Activated naive CD8-positive, alpha-beta T cell treated with anti-CD3 and anti-CD28 coated beads, Interleukin-2, amount 50 U/mL, for 16 hours (primary cell): Measurements from ENCODE around the gene MYBBP1A.

Experiments used
- DNase-seq: peaks from one replicate; pipeline ENCODE4 v3.0.0-alpha.2; 2020; ENCODE audit warnings: low read depth, low spot score

The MYBBP1A gene

DNA sequence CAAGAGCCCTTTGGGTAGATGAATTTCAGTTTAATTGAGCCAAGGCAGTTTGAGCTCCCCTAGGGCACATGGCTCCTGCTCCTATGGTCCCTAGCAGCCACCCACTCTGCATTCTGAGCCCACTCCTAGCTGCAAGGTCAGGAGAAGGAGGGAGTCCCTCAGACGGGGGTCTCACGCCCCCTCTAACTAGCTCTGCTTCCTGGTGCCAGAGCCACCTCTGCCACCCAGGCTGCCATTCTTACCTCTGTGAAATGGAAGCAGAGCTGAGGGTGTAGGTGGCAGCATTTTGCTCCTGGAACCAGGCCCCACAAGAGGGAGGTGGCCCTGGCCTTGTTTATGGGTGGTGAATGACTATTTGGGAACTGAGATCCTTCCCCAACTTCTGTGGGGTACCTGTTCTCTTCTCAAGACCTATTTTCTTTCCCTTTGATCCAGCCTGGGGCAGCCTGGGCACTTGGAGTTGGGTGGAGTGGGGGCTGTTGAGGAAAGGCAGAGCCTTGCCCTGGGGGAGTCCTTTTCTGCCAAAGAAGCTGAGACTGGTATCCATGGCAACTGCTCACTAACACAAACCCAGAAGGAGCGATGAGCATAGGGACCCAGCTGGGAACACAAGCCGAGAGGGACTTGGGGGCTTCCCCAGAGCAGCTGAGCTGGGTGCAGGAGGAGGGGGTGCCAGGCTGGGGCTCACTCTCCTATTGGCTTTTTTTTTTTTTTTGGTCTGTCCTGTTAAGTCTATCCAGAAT, 51.7 kb downstream of the MYBBP1A start:
- no peak for DNase-seq

DNA sequence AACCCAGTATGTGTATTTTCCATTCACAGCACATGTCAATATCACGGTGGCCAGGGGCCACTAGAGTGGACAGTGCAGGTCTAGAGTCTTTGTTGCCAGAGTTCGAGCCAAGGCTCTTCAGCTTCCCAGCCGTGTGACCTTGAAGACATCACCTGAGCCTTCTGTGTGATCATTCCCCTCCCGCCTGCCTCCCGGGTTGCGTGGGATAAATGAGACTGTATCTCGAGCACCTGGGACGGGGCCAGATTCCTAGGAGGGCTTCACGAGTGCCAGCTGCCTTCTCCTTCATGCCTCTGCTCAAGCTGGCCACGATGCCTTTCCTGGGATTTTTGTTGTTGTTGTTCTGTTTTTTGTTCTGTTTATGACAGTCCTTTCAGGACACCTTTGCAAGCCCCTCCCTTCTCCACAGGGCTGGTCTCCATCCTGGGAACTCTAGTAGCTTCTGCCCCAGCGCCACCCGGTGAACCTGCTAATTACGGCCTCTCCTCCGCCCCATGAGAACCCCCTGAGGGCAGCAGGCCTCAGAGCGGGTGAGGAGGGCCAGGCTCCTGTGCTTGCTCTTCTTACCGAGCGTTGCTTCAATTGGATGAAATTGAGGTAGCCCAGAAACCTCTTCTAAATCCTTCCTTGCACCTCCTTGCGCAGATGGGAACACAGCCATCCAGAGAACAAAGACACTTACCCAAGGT, 52.6 kb downstream of the MYBBP1A start:
- DNase-seq = no peak

DNA sequence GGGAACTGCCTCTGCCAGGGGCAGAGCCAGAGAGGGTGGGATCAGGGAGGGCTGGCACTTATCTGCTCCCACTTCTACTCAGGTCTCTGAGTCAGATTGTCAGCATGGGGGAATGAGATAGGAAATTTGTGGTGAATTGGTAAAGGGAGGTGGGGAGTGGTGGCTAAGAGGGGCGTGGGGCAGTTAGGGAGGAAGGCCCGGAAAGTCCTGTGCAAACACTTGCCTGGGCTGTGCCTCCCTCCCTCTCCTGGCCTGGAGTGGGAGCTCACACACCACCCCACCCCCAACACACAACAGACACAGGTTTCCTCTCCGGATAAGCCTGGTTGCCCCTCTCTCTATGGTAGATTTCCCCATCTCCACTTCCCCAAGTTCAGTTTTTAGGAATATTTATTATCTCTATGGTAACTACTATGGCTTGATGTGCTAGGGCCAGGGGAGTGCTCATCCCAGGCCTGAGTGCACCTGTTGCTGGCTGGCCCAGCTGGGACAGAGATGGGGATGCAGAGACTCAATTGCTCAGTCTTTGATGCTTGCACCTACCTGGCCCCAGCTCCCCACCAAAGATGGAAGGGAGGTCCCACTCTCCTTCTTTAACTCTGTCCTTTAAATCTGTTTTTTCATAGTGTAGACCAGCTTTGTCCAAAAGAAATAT, 53.8 kb downstream of the MYBBP1A start:
- DNase-seq = no peak

DNA sequence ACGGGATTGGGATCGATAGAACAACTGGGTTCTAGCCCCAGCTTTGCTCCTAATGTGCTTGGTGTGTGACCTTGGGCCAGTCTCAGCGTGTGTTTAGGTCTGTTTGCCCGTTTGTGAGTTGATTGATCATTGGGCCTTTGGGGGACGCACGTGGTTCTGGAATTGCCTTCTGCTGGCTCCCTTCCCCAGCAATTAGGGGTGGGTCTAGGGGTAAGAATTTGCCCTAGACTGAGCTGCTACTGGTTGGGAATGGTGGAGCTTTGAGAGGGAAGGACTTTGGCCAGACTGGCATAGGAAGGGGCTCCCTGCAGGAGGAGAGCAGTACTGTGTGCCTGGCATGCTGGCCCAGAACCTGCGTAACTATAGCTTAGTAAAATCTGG, 55.0 kb downstream of the MYBBP1A start:
- no peak for DNase-seq

DNA sequence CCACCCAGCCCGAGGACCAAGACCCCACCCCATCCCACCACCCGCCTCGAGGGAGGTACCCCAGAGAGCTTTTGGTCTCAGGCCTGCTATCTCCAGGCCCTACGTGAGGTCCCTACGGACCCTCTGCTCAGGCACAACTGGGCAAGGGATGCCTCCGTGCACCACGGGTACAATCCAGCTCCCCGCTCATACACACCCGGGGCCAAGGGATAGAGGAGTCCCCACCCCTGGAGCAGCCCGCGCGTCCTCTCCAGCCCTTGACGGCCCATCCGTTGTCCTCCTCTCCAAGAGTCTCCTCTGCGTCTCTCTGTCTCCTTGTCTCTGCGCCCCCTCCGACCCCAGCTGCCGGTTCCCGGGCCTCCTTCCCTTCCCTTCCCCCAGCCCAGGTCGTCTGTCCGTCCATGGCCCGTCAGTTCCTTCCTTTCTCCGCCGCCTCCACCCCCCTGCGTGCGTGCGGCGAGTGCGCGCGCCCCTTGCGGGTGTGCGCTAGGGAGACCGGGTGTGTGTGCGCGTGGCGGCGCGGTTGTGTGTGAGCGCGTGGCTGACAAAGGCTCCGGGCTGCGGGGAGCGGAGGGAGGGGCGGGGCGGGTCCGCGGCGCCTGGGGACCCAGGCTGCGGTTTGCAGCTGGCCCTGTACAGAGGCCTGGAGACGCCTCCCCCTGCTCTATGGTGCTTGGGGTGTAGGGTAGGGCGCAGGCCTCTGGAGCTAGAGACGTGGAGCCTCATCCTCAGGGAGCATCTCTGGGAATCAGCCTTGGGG, 55.6 kb downstream of the MYBBP1A start:
- no peak for DNase-seq

DNA sequence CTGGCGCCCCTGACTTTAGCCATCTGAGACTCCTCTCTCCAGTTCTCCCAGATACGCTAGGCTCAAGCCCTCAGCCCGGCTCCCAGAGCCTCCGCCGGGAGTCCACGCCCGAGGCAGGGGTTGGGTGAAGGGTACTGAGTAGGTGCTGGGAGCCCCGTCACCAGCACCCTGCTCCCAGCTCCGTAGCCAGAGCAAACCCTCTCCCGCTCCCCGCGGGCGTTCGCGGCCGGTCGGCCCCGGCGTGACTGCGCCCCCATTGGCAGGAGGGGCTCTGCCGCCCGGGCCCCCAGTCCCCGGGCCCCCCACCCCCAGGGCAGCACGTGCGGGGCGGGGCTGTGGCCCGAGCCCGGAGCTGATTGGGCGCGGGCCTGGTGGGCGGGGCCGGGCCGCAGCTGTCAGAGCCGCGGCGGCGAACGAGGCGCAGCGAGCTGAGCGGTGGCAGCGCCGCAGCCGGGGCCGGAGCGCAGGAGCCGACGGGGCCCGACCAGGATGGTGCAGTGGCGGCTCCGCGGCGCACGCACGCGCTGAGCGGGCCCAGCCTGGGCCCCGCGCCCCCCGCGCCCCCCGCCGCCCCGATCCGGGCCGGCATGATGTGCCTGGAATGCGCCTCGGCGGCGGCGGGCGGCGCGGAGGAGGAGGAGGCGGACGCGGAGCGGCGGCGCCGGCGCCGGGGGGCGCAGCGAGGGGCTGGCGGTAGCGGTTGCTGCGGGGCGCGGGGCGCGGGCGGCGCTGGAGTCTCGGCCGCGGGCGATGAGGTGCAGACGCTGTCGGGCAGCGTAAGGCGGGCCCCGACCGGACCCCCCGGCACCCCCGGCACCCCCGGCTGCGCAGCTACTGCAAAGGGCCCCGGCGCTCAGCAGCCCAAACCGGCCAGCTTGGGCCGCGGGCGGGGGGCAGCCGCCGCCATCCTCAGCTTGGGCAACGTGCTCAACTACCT, 56.5 kb downstream of the MYBBP1A start, which contains the start of gene SPNS2:
SPNS2 (plus strand) TSS at position 421 of the 937 bp plus-strand sequence; CDS start at position 588, 167 bp downstream.
- DNase-seq = peak; percentile 17

DNA sequence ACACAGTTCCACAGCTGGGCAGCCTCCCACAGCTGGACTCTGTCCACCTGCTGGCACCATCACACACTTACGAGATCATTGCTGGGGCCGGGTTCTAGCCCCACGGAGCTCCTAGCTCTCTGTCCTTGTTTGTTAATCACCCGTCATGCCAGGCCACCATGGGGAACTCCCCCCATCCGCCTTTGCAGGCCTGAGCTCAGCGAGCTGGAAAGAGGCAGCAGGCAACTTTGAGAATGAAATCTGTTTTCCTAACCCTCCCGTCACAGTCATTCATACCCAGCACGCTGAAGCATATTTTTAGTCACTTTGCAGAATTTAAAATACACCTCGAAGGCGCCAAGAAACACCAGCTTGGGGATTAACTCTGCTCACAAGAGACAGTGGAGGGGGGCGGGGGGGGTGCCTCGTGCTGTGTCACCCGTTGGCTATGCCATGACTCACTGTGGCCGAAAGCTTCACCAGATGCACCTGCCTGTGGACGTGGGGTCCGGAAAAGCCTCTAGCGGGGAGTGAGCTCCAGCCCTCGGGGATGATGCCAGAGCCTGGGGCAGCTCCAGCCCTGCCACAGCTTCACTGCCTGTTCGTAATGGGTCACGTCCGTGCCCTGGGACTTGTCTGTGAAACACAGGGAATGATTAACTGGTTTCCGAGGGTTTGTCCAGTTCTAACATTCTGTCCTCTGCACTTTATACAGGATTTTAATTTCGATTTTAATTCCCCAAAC, 57.9 kb downstream of the MYBBP1A start:
- DNase-seq = no peak

DNA sequence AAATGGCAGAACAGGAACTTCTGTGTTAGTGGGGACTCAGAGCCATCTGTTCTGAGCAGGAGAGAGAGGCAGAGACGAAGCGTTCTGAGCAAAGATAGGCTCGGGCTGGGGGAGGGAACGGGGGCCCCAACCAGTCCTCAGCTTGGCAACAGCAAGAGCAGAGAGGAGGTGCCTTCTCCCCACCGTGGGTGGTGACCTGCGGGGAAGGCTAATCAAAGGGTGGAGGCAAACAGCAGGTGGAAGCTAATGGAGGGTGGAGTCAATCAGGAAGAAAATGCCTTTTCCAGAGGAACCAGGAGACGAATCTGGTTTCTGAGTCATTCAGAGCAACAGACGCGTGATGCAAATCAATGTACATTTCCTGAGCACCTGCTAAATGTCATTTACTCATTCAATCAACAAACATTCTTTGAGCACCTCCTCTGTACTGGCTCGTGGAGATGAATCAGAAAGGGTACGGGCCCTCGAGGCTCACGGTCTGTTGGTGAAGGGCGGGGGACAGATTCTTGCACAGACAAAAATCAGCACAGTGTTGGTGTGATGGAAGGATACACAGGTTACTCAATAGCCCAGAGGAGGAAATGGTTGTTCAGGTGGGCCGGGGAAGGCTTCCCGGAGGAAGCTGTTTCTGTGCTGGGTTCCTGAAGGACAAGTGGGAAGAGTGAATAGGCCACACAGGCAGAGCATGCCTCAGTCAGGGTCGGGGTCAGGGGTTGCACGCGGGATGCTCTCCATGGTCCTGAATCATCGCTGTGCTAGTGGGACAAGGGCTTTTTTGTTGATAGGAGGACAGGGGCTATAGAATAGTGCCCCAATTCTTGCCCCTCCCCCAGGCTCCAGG, 62.2 kb downstream of the MYBBP1A start:
- DNase-seq = no peak

DNA sequence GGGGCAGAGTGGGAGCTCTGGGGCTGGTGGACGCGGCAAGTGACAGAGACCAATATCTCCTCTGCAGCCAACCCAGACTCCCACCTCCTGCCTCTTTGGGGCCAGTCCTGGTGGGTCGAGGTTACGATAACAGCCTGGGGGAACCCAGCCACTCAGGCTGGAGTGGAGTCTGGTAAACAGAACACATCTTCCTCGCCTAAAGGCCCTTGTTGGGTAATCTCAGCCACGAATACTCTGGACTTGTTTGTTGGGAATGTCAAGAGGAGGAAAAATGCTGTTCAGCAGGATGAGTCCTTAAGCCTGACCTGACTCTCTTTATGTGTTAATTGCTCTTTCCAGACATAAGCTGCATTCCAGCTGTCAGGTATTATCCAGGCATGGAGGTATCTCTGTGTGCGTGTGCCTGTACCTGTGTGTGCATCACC, 64.5 kb downstream of the MYBBP1A start:
- no peak for DNase-seq

DNA sequence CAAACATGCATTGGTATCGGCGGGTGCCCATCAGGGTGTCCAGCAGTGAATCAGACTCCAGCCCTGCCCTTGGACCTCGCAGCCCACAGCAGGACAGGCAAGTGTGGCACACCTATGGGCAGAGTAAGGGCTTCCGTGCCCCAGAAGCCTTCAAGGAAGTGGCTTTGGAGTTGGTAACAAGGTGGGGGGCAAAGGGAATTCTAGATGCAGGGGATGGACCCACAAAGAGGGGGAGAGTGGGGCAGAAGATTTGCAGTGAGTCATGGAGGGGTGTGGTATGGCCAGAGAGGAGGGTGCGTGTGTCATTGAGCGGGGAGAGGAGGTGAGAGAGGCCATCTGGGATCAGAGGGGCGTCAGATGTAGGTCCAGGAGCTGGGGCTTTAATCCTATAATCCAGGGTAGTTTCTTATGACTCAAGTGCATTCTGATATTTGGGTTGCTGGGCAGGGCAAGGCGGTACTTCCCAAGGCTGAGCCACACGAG, 65.0 kb downstream of the MYBBP1A start:
- DNase-seq = no peak

DNA sequence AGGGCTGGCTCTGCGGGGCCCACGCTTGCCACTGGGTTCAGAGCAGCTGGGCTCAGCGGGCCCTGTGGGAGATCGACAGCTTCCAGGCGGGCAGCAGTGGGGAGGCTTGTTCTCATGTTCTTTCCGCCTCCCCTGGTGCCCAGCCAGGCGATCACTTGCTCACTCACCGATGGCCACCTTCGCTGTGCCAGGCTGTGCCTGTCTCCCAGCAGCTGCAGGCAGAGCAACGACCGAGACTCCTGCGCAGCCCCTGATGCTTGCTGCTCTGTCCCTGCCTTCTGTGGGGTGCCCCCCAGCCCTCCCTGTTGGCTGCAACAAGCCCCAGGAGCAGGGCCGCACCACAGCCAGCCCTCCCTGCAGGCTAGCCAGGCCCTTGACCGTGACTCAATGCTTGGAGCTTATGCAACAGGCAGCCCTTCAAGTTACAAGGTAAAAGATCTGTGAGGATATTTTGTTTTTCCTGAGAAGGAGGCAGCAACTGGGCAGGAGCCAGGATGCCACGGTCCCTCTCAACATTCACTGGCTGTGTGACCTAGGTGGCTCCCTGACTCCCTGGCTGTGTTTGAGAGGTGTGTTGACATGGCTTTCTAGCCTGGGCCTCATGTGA, 66.1 kb downstream of the MYBBP1A start:
- DNase-seq = no peak
